Bronchial epithelial cell (primary cell): Measurements from ENCODE around the gene TUBB4B. TPM values are rescaled to one million over a fixed set of nuclear protein-coding genes. Genes with fewer than 3 reads are reported as not detected.

Source experiments
- DNase-seq: peaks from one replicate; pipeline ENCODE4 v3.0.0-alpha.2; 2010; ENCODE audit warnings: low read depth
- FAIRE-seq: peaks from 2 replicates; lab custom pipeline; 2011; peaks lifted over from hg19 to GRCh38; lab: Jason Lieb, UNC
- H3K27me3 ChIP-seq: 2 replicates; pipeline ENCODE4 v1.5.1; 2011; ENCODE audit warnings: low read length; ENCODE audit not compliant: control insufficient read depth, insufficient read depth
- H3K36me3 ChIP-seq: 2 replicates; pipeline ENCODE4 v1.5.1; 2011; ENCODE audit warnings: low read length; ENCODE audit not compliant: control insufficient read depth, insufficient read depth
- H3K4me3 ChIP-seq: 2 replicates; pipeline ENCODE4 v1.5.1; 2011; ENCODE audit warnings: mild to moderate bottlenecking, low read depth, low read length, control low read depth
- CTCF ChIP-seq: IDR thresholded peaks from 2 replicates; pipeline ENCODE4 v1.5.1; 2011; ENCODE audit warnings: mild to moderate bottlenecking, moderate library complexity, low read length, control low read depth, inconsistent platforms; ENCODE audit not compliant: insufficient read depth, severe bottlenecking
- total RNA-seq: library from RNA; depleted of rRNA; stranded (reverse); fragments of >200 nt; gene quantifications from 2 replicates; pipeline ENCODE4 v1.2.1, GENCODE V29; 2014

TUBB4B gene
- total RNA-seq, 1 donor from 2014 or later, result 82.7 TPM

- peaks cover 2% of the 10 kb centered on the region for H3K27me3 ChIP-seq
- DNase-seq, result no peak
- FAIRE-seq, result no peak
- H3K4me3 ChIP-seq, result no peak overlapping the region
- no peaks in the 10 kb centered on the region for H3K36me3 ChIP-seq
- TF ChIP-seq CTCF, result no peak
These were observed 11.0 kb upstream of the TUBB4B start for GRCh38 chr9:137229903-137230704.

- H3K36me3 ChIP-seq, result no peaks in the 10 kb centered on the region
- no peak within 1 kb of the TSS for H3K4me3 ChIP-seq
- TF ChIP-seq CTCF, result no peak
- FAIRE-seq (no peak), DNase-seq (no peak)
- peaks cover 2% of the 10 kb centered on the region for H3K27me3 ChIP-seq
These were observed 10.2 kb upstream of the TUBB4B start, which contains the start of gene SLC34A3 for GRCh38 chr9:137230705-137231371. TSS of gene SLC34A3 (plus strand) at chr9:137230901. CDS start at chr9:137231703, 802 bp downstream.

- H3K27me3 ChIP-seq, result peaks cover 2% of the 10 kb centered on the region
- FAIRE-seq (no peak), DNase-seq (no peak)
- no peaks in the 10 kb centered on the region for H3K36me3 ChIP-seq
- H3K4me3 ChIP-seq, result no peak overlapping the region
- no peak for TF ChIP-seq CTCF
These were observed 9.6 kb upstream of the TUBB4B start for GRCh38 chr9:137231372-137232039.

GRCh38 chr9:137232101-137232500 is 9.0 kb upstream of the TUBB4B start:
- H3K36me3 ChIP-seq, result no peaks in the 10 kb centered on the region
- no peak for TF ChIP-seq CTCF
- FAIRE-seq (no peak), DNase-seq (no peak)
- no peak overlapping the region for H3K4me3 ChIP-seq
- peaks cover 2% of the 10 kb centered on the region for H3K27me3 ChIP-seq

GRCh38 chr9:137232510-137232909 is 8.6 kb upstream of the TUBB4B start:
- FAIRE-seq (no peak), DNase-seq (no peak)
- Histone ChIP-seq H3K36me3 (no peaks in the 10 kb centered on the region), H3K27me3 (peaks cover 2% of the 10 kb centered on the region), H3K4me3 (no peak overlapping the region)
- no peak for TF ChIP-seq CTCF
